Glutamatergic neuron (in vitro differentiated cells): ENCODE results near the gene MAP7D1. TPM values are rescaled to one million over a fixed set of nuclear protein-coding genes. Genes with fewer than 3 reads are reported as not detected.

Experiments used
- DNase-seq: peaks from one replicate; pipeline ENCODE4 v3.0.0; 2022
- H3K27ac Mint-ChIP-seq: one replicate; pipeline ENCODE4 v1.8.0; 2020; ENCODE audit warnings: mild to moderate bottlenecking, mixed read lengths, inconsistent platforms; ENCODE audit not compliant: unreplicated experiment
- H3K27me3 Mint-ChIP-seq: one replicate; pipeline ENCODE4 v1.8.0; 2020; ENCODE audit warnings: mild to moderate bottlenecking, moderate library complexity, mixed read lengths, inconsistent platforms; ENCODE audit not compliant: unreplicated experiment
- H3K36me3 Mint-ChIP-seq: one replicate; pipeline ENCODE4 v1.8.0; 2020; ENCODE audit warnings: mild to moderate bottlenecking, mixed read lengths, inconsistent platforms; ENCODE audit not compliant: unreplicated experiment
- H3K4me1 Mint-ChIP-seq: one replicate; pipeline ENCODE4 v1.8.0; 2020; ENCODE audit warnings: mild to moderate bottlenecking, low read depth, mixed read lengths, inconsistent platforms; ENCODE audit not compliant: unreplicated experiment
- H3K4me3 Mint-ChIP-seq: one replicate; pipeline ENCODE4 v1.8.0; 2020; ENCODE audit warnings: mild to moderate bottlenecking, mixed read lengths, inconsistent platforms; ENCODE audit not compliant: unreplicated experiment
- H3K9me3 Mint-ChIP-seq: one replicate; pipeline ENCODE4 v1.8.0; 2020; ENCODE audit warnings: mild to moderate bottlenecking, moderate library complexity, mixed read lengths, inconsistent platforms; ENCODE audit not compliant: unreplicated experiment
- CTCF ChIP-seq: fragments of 200-600 bp; sonication (generic); IDR thresholded peaks from one replicate; pipeline ENCODE4 v1.5.0; 2021; ENCODE audit not compliant: partially characterized antibody, unreplicated experiment
- total RNA-seq: library from RNA; stranded (reverse); fragmentation: NEBNext Ultra II Directional; extraction: Animal tissue kit (Norgen Biotek cat#: 25700); gene quantifications from one replicate; pipeline ENCODE4 v1.2.1, GENCODE V29; 2021; ENCODE audit not compliant: unreplicated experiment

MAP7D1 gene
- total RNA-seq, 1 donor from 2014 or later, result 152 TPM

GRCh38 chr1:36115931-36116330 is 40.0 kb upstream of the MAP7D1 start:
- no peak for TF ChIP-seq CTCF
- Mint-ChIP-seq H3K27me3 (peaks cover 22% of the 10 kb centered on the region), H3K27ac (no peak overlapping the region), H3K36me3 (peaks cover 5% of the 10 kb centered on the region), H3K4me1 (no peaks in the 10 kb centered on the region), H3K9me3 (no peaks in the 10 kb centered on the region), H3K4me3 (no peak overlapping the region)
- DNase-seq, result no peak

GRCh38 chr1:36116901-36117300 is 39.1 kb upstream of the MAP7D1 start:
- Mint-ChIP-seq H3K4me1 (no peaks in the 10 kb centered on the region), H3K27me3 (peaks cover 14% of the 10 kb centered on the region), H3K36me3 (peaks cover 5% of the 10 kb centered on the region), H3K9me3 (no peaks in the 10 kb centered on the region), H3K4me3 (no peak overlapping the region), H3K27ac (no peak overlapping the region)
- DNase-seq, result no peak
- TF ChIP-seq CTCF, result no peak

GRCh38 chr1:36118447-36119204 is 37.3 kb upstream of the MAP7D1 start:
- no peaks in the 10 kb centered on the region for H3K9me3 Mint-ChIP-seq
- DNase-seq, result no peak
- no peaks in the 10 kb centered on the region for H3K36me3 Mint-ChIP-seq
- peaks cover 4% of the 10 kb centered on the region for H3K4me1 Mint-ChIP-seq
- H3K27ac Mint-ChIP-seq, result no peak overlapping the region
- H3K4me3 Mint-ChIP-seq, result no peak overlapping the region
- peaks cover 16% of the 10 kb centered on the region for H3K27me3 Mint-ChIP-seq
- no peak for TF ChIP-seq CTCF

GRCh38 chr1:36119456-36119855 is 36.5 kb upstream of the MAP7D1 start:
- Mint-ChIP-seq H3K9me3 (no peaks in the 10 kb centered on the region), H3K4me3 (no peak overlapping the region), H3K27ac (no peak overlapping the region), H3K4me1 (peaks cover 4% of the 10 kb centered on the region), H3K27me3 (peaks cover 19% of the 10 kb centered on the region), H3K36me3 (no peaks in the 10 kb centered on the region)
- DNase-seq, result no peak
- TF ChIP-seq CTCF, result no peak
